Upper lobe of left lung (tissue), 6 donors: ENCODE data around the gene ASB4. TPM values are rescaled to one million over a fixed set of nuclear protein-coding genes. Genes with fewer than 3 reads are reported as not detected.
"Not testable (repeated sequence)": the region's sequence is repeated elsewhere in the genome, so short reads cannot be mapped to it uniquely, and the experiment has no call there.

Source experiments
- ATAC-seq, 2 donors: fragments of 200-7000 bp; cut with Tn5 transposase; one replicate each; pipeline ENCODE4 v1.9.1; 2022; ENCODE audit warnings: mild to moderate bottlenecking in 2 of 2, moderate library complexity in 2 of 2; ENCODE audit not compliant: low FRiP score in 2 of 2
- DNase-seq, 2 donors: peaks; one replicate each; pipeline ENCODE4 v3.0.0-alpha.2; 2019 to 2020
- H3K27ac ChIP-seq, 4 donors: fragments of 200-600 bp; sonication (generic); one replicate each; pipeline ENCODE4 v1.5.1; 2016 to 2019
- H3K27me3 ChIP-seq, 4 donors: fragments of 200-600 bp; sonication (generic); one replicate each; pipeline ENCODE4 v1.5.1; 2017 to 2019
- H3K36me3 ChIP-seq, 4 donors: fragments of 200-600 bp; sonication (generic); one replicate each; pipeline ENCODE4 v1.5.1; 2016 to 2019
- H3K4me1 ChIP-seq, 4 donors: fragments of 200-600 bp; sonication (generic); one replicate each; pipeline ENCODE4 v1.5.1; 2018 to 2019
- H3K4me3 ChIP-seq, 4 donors: fragments of 200-600 bp; sonication (generic); one replicate each; pipeline ENCODE4 v1.5.1; 2017 to 2019; ENCODE audit warnings: mild to moderate bottlenecking in 2 of 4, moderate library complexity in 1 of 4
- H3K9me3 ChIP-seq, 4 donors: fragments of 200-600 bp; sonication (generic); one replicate each; pipeline ENCODE4 v1.5.1; 2018 to 2019
- EP300 ChIP-seq, 4 donors: sonication (generic); formaldehyde crosslinking; IDR thresholded peaks; one replicate each; pipeline ENCODE4 v1.5.1; 2017; ENCODE audit warnings: antibody characterized with exemption in 4 of 4, control low read depth in 2 of 4
- POLR2A ChIP-seq, 4 donors: fragments of 450-650 bp; IDR thresholded peaks; one replicate each; pipeline ENCODE4 v1.5.1; 2016 to 2017; ENCODE audit warnings: antibody characterized with exemption in 4 of 4, mild to moderate bottlenecking in 2 of 4
- POLR2AphosphoS5 ChIP-seq, 2 donors: sonication (generic); formaldehyde crosslinking; IDR thresholded peaks; one replicate each; pipeline ENCODE4 v1.5.1; 2017; ENCODE audit warnings: antibody characterized with exemption in 2 of 2
- WGBS, 2 donors: methylation state at CpG; one replicate each; pipeline ENCODE4 v1.1.5; 2017 to 2018; 5-methylcytosine and 5-hydroxymethylcytosine counted together
- total RNA-seq, 6 donors: library from RNA; depleted of rRNA in 4 of 6; stranded (reverse); fragments of >200 nt in 4 of 6; gene quantifications; one replicate each; pipeline versions ENCODE4 v1.1.0 to v1.2.1, GENCODE V29; 2016 to 2021
- TF ChIP-seq, protein P1 (sequence below), 6 experiments: fragments of 450-650 bp in 4 of 6; fragments of 200-600 bp in 2 of 6; sonication (generic) in 2 of 6; IDR thresholded peaks; one replicate each; pipeline ENCODE4 v1.5.1; 2016 to 2019; ENCODE audit warnings: antibody characterized with exemption in 6 of 6
- donor health status: DM: no; HTN: no; CAD: no; lungs with moderate emphysema.
- donor health status: DM: no; HTN: yes; CAD: no; lungs with severe emphysema.

ASB4 gene
- total RNA-seq, 6 donors from 2014 or later = 0.20 to 2.4 (median 1.0) TPM; not detected in 1

DNA sequence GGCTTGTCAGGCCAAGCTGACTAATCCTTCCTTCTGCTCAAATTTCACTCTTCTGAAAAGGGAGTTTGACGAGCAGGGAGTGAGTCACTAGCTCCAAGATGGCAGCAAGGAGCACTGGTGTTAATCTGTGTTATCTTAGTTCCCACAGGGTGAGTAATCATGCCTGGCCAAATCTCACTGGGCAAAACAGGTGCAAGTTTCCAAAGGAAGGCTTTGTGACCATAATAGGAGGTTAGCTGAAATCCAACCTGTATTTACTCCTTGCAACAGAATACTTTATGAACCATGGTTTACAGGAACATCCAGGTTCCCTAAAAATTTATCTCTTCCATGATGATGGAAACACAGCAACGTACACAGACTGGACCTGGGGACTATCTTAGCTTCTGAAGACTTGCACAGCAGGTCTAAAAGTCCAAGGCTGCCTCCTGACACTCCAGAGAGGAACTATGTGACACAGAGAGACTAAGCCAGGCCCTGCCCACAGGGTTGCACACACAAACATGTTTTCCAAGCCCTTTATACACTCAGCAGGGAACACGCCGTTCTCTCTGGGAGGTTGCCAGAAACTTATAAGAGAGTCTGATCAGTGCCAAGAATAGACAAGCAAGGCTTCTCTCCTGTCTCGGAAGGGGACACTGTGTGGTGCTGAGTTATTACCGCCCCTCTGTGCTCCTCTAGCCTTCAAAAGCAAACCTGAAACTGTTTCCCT, 64.2 kb downstream of the ASB4 start:
- TF ChIP-seq, protein P1, sequence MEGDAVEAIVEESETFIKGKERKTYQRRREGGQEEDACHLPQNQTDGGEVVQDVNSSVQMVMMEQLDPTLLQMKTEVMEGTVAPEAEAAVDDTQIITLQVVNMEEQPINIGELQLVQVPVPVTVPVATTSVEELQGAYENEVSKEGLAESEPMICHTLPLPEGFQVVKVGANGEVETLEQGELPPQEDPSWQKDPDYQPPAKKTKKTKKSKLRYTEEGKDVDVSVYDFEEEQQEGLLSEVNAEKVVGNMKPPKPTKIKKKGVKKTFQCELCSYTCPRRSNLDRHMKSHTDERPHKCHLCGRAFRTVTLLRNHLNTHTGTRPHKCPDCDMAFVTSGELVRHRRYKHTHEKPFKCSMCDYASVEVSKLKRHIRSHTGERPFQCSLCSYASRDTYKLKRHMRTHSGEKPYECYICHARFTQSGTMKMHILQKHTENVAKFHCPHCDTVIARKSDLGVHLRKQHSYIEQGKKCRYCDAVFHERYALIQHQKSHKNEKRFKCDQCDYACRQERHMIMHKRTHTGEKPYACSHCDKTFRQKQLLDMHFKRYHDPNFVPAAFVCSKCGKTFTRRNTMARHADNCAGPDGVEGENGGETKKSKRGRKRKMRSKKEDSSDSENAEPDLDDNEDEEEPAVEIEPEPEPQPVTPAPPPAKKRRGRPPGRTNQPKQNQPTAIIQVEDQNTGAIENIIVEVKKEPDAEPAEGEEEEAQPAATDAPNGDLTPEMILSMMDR (IDR thresholded peaks at IDR 0.05) = no peak
- peak in 3 of 4 donors; percentile 94 to 100 (median 98) for TF ChIP-seq EP300 (IDR thresholded peaks at IDR 0.05)
- peak; percentile 96 to 97 for TF ChIP-seq POLR2AphosphoS5 (IDR thresholded peaks at IDR 0.05)
- TF ChIP-seq POLR2A (IDR thresholded peaks at IDR 0.05) = peak in 2 of 4 donors; percentile 57 to 83
- Histone ChIP-seq H3K4me3 (peak overlapping the region in 1 of 4 donors; percentile 9), H3K27ac (peak overlapping the region; percentile 84 to 95 (median 91)), H3K4me1 (peaks cover 54 to 61% (median 57%) of the 10 kb centered on the region in 4 donors), H3K9me3 (no peaks in the 10 kb centered on the region), H3K27me3 (no peaks in the 10 kb centered on the region), H3K36me3 (no peaks in the 10 kb centered on the region)
- ATAC-seq (peak; percentile 93 to 96), DNase-seq (peak in 1 of 2 donors; percentile 95)
- WGBS, 2 donors = 16 to 21% methylated on average over 6 of the region's 6 CpGs

DNA sequence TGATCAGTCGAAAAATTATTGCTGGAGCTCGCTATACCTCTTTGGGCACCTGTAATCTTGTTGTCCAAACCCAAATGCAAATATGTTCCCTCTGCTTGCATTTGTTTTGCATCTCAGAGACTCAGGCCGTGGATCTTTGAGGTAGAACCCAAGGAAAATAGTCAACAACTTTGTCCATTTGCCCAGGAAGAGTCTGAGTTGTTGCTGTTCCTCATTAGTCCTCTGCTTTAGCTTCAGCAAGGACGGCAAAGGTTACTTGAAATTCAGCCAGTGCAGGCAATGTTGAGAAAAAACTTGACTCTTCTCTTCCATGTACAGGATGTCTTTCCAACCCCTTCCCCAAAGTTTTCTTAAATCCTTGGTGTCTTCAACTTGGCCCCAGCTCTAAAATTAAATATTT, 64.8 kb downstream of the ASB4 start:
- TF ChIP-seq POLR2AphosphoS5 (IDR thresholded peaks at IDR 0.05) = no peak
- TF ChIP-seq EP300 (IDR thresholded peaks at IDR 0.05) = no peak
- TF ChIP-seq POLR2A (IDR thresholded peaks at IDR 0.05) = no peak
- TF ChIP-seq, protein P1 (IDR thresholded peaks at IDR 0.05) = no peak
- Histone ChIP-seq H3K27me3 (no peaks in the 10 kb centered on the region), H3K27ac (peak overlapping the region; percentile 84 to 95 (median 91)), H3K4me1 (peaks cover 49 to 55% (median 54%) of the 10 kb centered on the region in 4 donors), H3K36me3 (no peaks in the 10 kb centered on the region), H3K4me3 (peak overlapping the region in 1 of 4 donors; percentile 9), H3K9me3 (no peaks in the 10 kb centered on the region)
- peak in 1 of 2 donors; percentile 4 for ATAC-seq
- 31 to 37% methylated on average over 4 of the region's 4 CpGs for WGBS, 2 donors
- no peak for DNase-seq

DNA sequence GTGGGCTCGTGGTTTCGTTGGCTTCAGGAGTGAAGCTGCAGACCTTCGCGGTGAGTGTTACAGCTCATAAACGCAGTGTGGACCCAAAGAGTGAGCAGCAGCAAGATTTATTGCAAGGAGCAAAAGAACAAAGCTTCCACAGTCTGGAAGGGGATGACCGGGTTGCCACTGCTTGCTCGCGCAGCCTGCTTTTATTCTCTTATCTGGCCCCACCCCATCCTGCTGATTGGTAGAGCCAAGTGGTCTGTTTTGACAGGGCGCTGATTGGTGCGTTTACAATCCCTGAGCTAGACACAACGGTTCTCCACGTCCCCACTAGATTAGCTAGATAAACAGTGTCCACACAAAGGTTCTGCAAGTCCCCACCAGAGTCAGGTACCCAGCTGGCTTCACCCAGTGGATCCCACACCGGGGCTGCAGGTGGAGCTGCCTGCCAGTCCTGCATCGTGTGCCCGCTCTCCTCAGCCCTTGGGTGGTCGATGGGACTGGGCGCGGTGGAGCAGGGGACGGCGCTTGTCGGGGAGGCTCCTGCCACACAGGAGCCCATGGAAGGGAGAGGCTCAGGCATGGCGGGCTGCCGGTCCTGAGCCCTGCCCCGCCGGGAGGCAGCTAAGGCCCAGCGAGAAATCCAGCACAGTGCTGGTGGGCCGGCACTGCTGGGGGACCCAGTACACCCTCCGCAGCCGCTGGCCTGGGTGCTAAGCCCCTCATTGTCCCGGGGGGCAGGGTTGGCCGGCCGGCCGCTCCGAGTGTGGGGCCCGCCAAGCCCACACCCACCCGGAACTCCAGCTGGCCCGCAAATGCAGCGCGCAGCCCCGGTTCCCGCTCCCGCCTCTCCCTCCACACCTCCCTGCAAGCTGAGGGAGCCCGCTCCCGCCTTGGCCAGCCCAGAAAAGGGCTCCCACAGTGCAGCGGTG, 66.5 kb downstream of the ASB4 start:
- not testable (repeated sequence) for H3K4me3 ChIP-seq, ATAC-seq, H3K9me3 ChIP-seq, H3K27me3 ChIP-seq, H3K36me3 ChIP-seq
- 81 to 92% methylated on average over 20 to 26 of the region's 45 CpGs for WGBS, 2 donors
- H3K4me1 ChIP-seq = peaks cover 32 to 40% (median 38%) of the 10 kb centered on the region in 4 donors
- peak in 1 of 2 donors; percentile 58 for DNase-seq
- H3K27ac ChIP-seq = peak overlapping the region in 1 of 4 donors; percentile 92

DNA sequence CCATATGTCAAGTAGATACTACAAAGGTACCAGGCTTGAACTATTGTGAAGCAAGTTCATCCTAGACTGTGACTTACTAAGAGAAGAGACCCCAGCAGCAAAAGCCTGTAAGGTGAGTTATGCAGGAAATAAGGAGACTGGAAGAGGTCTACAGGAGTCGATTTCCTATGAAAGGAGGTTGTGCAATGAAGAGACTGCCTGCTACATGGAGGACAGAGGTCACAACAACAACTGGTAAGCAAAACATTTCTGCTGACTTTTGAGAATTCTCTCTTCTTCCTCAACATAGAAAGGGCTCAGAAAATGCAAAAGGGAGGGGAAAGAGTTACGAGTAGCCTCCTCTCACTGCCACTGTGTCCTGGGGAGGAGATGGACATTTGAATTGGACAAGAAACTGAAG, 68.2 kb downstream of the ASB4 start:
- H3K27ac ChIP-seq = peak overlapping the region in 1 of 4 donors; percentile 56
- 58 to 80% methylated on average over 2 of the region's 2 CpGs for WGBS, 2 donors
- no peaks in the 10 kb centered on the region for H3K27me3 ChIP-seq
- H3K9me3 ChIP-seq = no peaks in the 10 kb centered on the region
- ATAC-seq (peak in 1 of 2 donors; percentile 3), DNase-seq (no peak)
- TF ChIP-seq POLR2AphosphoS5 (IDR thresholded peaks at IDR 0.05) (no peak), EP300 (IDR thresholded peaks at IDR 0.05) (no peak), POLR2A (IDR thresholded peaks at IDR 0.05) (no peak)
- TF ChIP-seq, protein P1 (IDR thresholded peaks at IDR 0.05) = no peak
- no peaks in the 10 kb centered on the region for H3K36me3 ChIP-seq
- H3K4me1 ChIP-seq = peaks cover 20 to 23% (median 22%) of the 10 kb centered on the region in 4 donors
- H3K4me3 ChIP-seq = no peak overlapping the region

DNA sequence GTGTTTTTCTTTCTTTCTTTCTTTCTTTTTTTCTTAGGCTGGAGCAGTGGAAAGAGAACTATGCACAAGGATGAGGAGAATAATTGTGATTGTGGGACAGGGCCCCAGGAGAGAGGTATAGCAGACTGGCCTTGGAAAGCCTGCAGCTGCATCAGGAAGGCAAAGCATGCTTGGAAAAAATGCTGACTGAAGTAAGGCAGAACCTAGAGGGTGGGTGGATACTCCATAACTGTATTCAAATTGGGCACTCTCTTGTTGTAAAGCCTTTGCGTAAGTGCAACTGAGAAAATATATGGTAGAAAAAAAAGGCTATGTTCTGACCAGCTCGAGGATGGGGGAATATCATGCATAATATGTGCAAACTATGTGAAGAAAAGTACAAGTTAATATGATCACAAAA, 71.0 kb downstream of the ASB4 start:
- no peaks in the 10 kb centered on the region for H3K27me3 ChIP-seq
- ATAC-seq (no peak), DNase-seq (no peak)
- no peaks in the 10 kb centered on the region for H3K9me3 ChIP-seq
- peaks cover 0 to 4% (median 0%) of the 10 kb centered on the region in 4 donors for H3K4me1 ChIP-seq
- H3K27ac ChIP-seq = no peak overlapping the region
- 91 to 94% methylated on average over 2 of the region's 2 CpGs for WGBS, 2 donors
- no peak overlapping the region for H3K4me3 ChIP-seq
- H3K36me3 ChIP-seq = no peaks in the 10 kb centered on the region
- no peak for TF ChIP-seq EP300 (IDR thresholded peaks at IDR 0.05)
- TF ChIP-seq POLR2AphosphoS5 (IDR thresholded peaks at IDR 0.05) = no peak
- TF ChIP-seq POLR2A (IDR thresholded peaks at IDR 0.05) = no peak
- TF ChIP-seq, protein P1 (IDR thresholded peaks at IDR 0.05) = no peak
